T-helper 1 cell treated with Interleukin-12 subunit alpha and Interleukin-12 subunit beta and Interleukin-4 antibody, amounts not matched to agents 30 ng/mL and 1 ng/mL, for 36 hours (primary cell): ENCODE results near the gene UQCR11. TPM values are rescaled to one million over a fixed set of nuclear protein-coding genes. Genes with fewer than 3 reads are reported as not detected.
"Not testable (repeated sequence)": the region's sequence is repeated elsewhere in the genome, so short reads cannot be mapped to it uniquely, and the experiment has no call there.

Source experiments
- intact Hi-C: fragments of 100-400 bp; cut with micrococcal nuclease; formaldehyde crosslinking; loops from one replicate; pipeline ENCODE4 v1.15.1; 2024
- total RNA-seq: library from RNA; stranded (reverse); gene quantifications from 2 replicates; pipeline ENCODE4 v1.2.3, GENCODE V29; 2022

UQCR11 gene
- 167 and 185 TPM in 2 replicates for total RNA-seq

- intact Hi-C loops: loop anchor here (1.0 to 10.0 kb wide), 9 partner anchors 13 to 1829 kb away; partner anchors contain the start of genes ADAT3, ATP8B3, MBD3 and PCSK4
Measured at GRCh38 chr19:1605236-1606137, at the start of gene UQCR11. Gene UQCR11, minus strand, starts transcription at chr19:1605462. Its CDS starts 53 bp downstream, at chr19:1605409.

- intact Hi-C loops: loop anchor here (10.0 kb wide), 1 partner anchor 409 kb away; the partner anchor contains the start of genes ATP5F1D and MIDN
Measured at GRCh38 chr19:1654178-1654792, 49.0 kb upstream of the UQCR11 start.

GRCh38 chr19:1653300-1653628 is 48.0 kb upstream of the UQCR11 start:
- intact Hi-C loops: loop anchor here (1.0 to 10.0 kb wide), 7 partner anchors 61 to 972 kb away; partner anchors contain the start of genes ATP5F1D, C19orf25, DAZAP1 and MBD3

GRCh38 chr19:1652471-1653299 is 47.4 kb upstream of the UQCR11 start, which contains the start of gene TCF3:
Gene TCF3, minus strand, starts transcription at chr19:1652615. Its CDS starts 2,367 bp downstream, at chr19:1650248.
- intact Hi-C loops: loop anchor here (1.0 to 10.0 kb wide), 10 partner anchors 47 to 972 kb away; partner anchors contain the start of genes ATP5F1D, ATP8B3, C19orf25 and DAZAP1

GRCh38 chr19:1651568-1652291 is 46.5 kb upstream of the UQCR11 start:
- intact Hi-C loops: loop anchor here (1.0 to 10.0 kb wide), 6 partner anchors 46 to 971 kb away; partner anchors contain the start of genes ATP5F1D, ATP8B3, DAZAP1 and MIDN

- intact Hi-C loops: loop anchor here (10.0 kb wide), 1 partner anchor 406 kb away; the partner anchor contains the start of genes ATP5F1D and MIDN
Measured at GRCh38 chr19:1650650-1651567, 45.6 kb upstream of the UQCR11 start.

- intact Hi-C loops: loop anchor here (10.0 kb wide), 1 partner anchor 405 kb away; the partner anchor contains the start of genes ATP5F1D and MIDN
Measured at GRCh38 chr19:1649706-1650649, 44.7 kb upstream of the UQCR11 start.

- intact Hi-C loops: no loop called here
Measured at GRCh38 chr19:1648920-1649541, 43.8 kb upstream of the UQCR11 start.

GRCh38 chr19:1648459-1648849 is 43.2 kb upstream of the UQCR11 start:
- intact Hi-C loops: no loop called here

- intact Hi-C loops: no loop called here
Measured at GRCh38 chr19:1647501-1648458, 42.5 kb upstream of the UQCR11 start.

GRCh38 chr19:1646659-1647453 is 41.6 kb upstream of the UQCR11 start:
- intact Hi-C loops: no loop called here

GRCh38 chr19:1646149-1646548 is 40.9 kb upstream of the UQCR11 start:
- intact Hi-C loops: no loop called here

GRCh38 chr19:1645299-1645698 is 40.0 kb upstream of the UQCR11 start:
- intact Hi-C loops: no loop called here

GRCh38 chr19:1644070-1644469 is 38.8 kb upstream of the UQCR11 start:
- intact Hi-C loops: no loop called here

- intact Hi-C loops: not testable (repeated sequence)
Measured at GRCh38 chr19:1640893-1641448, 35.7 kb upstream of the UQCR11 start.
